ENCODE results near the gene WDR73. TPM values are rescaled to one million over a fixed set of nuclear protein-coding genes. Genes with fewer than 3 reads are reported as not detected.

The WDR73 gene
- total RNA-seq, 1 donor from 2014 or later: 69.8 TPM

GRCh38 chr15:84604826-84605553 lies 49.1 kb downstream of the WDR73 start:
- H3K27ac Mint-ChIP-seq: peak overlapping the region; percentile 76
- no peaks in the 10 kb centered on the region for H3K27me3 Mint-ChIP-seq
- peaks cover 31% of the 10 kb centered on the region for H3K36me3 Mint-ChIP-seq (ENCODE audit: insufficient read depth)
- H3K4me3 Mint-ChIP-seq (ENCODE audit: low read depth): peak overlapping the region; percentile 16
- peaks cover 52% of the 10 kb centered on the region for H3K4me1 Mint-ChIP-seq (ENCODE audit: low read depth)
- TF ChIP-seq CTCF (IDR thresholded peaks at IDR 0.05; ENCODE audit: unreplicated experiment): no peak
- no peak for DNase-seq (ENCODE audit: low spot score, unreplicated experiment)
- no peaks in the 10 kb centered on the region for H3K9me3 Mint-ChIP-seq (ENCODE audit: low read depth)

GRCh38 chr15:84603630-84604379 lies 50.3 kb downstream of the WDR73 start:
- H3K9me3 Mint-ChIP-seq (ENCODE audit: low read depth): no peaks in the 10 kb centered on the region
- H3K27me3 Mint-ChIP-seq: no peaks in the 10 kb centered on the region
- peaks cover 25% of the 10 kb centered on the region for H3K36me3 Mint-ChIP-seq (ENCODE audit: insufficient read depth)
- H3K27ac Mint-ChIP-seq: peak overlapping the region; percentile 8
- DNase-seq (ENCODE audit: low spot score, unreplicated experiment): no peak
- peak overlapping the region; percentile 68 for H3K4me3 Mint-ChIP-seq (ENCODE audit: low read depth)
- TF ChIP-seq CTCF (IDR thresholded peaks at IDR 0.05; ENCODE audit: unreplicated experiment): no peak
- peaks cover 46% of the 10 kb centered on the region for H3K4me1 Mint-ChIP-seq (ENCODE audit: low read depth)

GRCh38 chr15:84601555-84601838 lies 52.6 kb downstream of the WDR73 start:
- H3K36me3 Mint-ChIP-seq (ENCODE audit: insufficient read depth): peaks cover 17% of the 10 kb centered on the region
- H3K9me3 Mint-ChIP-seq (ENCODE audit: low read depth): no peaks in the 10 kb centered on the region
- peak overlapping the region; percentile 97 for H3K27ac Mint-ChIP-seq
- DNase-seq (ENCODE audit: low spot score, unreplicated experiment): no peak
- peaks cover 29% of the 10 kb centered on the region for H3K4me1 Mint-ChIP-seq (ENCODE audit: low read depth)
- no peak for TF ChIP-seq CTCF (IDR thresholded peaks at IDR 0.05; ENCODE audit: unreplicated experiment)
- no peaks in the 10 kb centered on the region for H3K27me3 Mint-ChIP-seq
- peak overlapping the region; percentile 94 for H3K4me3 Mint-ChIP-seq (ENCODE audit: low read depth)

GRCh38 chr15:84600687-84601554 lies 53.2 kb downstream of the WDR73 start, which contains the start of gene ZSCAN2:
Gene ZSCAN2, plus strand, starts transcription at chr15:84601009. Its CDS starts 2,919 bp downstream, at chr15:84603928.
- peak; percentile 94 for DNase-seq (ENCODE audit: low spot score, unreplicated experiment)
- no peaks in the 10 kb centered on the region for H3K9me3 Mint-ChIP-seq (ENCODE audit: low read depth)
- peak within 1 kb of the TSS; percentile 97 for H3K27ac Mint-ChIP-seq
- no peak for TF ChIP-seq CTCF (IDR thresholded peaks at IDR 0.05; ENCODE audit: unreplicated experiment)
- H3K4me3 Mint-ChIP-seq (ENCODE audit: low read depth): peak within 1 kb of the TSS; percentile 94
- H3K27me3 Mint-ChIP-seq: no peaks in the 10 kb centered on the region
- H3K4me1 Mint-ChIP-seq (ENCODE audit: low read depth): peaks cover 24% of the 10 kb centered on the region
- peaks cover 16% of the 10 kb centered on the region for H3K36me3 Mint-ChIP-seq (ENCODE audit: insufficient read depth)

- peak; percentile 26 for DNase-seq (ENCODE audit: low spot score, unreplicated experiment)
- TF ChIP-seq CTCF (IDR thresholded peaks at IDR 0.05; ENCODE audit: unreplicated experiment): no peak
- H3K36me3 Mint-ChIP-seq (ENCODE audit: insufficient read depth): peaks cover 15% of the 10 kb centered on the region
- H3K27ac Mint-ChIP-seq: peak overlapping the region; percentile 97
- no peaks in the 10 kb centered on the region for H3K27me3 Mint-ChIP-seq
- H3K4me1 Mint-ChIP-seq (ENCODE audit: low read depth): peaks cover 18% of the 10 kb centered on the region
- peak overlapping the region; percentile 94 for H3K4me3 Mint-ChIP-seq (ENCODE audit: low read depth)
- H3K9me3 Mint-ChIP-seq (ENCODE audit: low read depth): no peaks in the 10 kb centered on the region
Measured at GRCh38 chr15:84600331-84600686, 53.8 kb downstream of the WDR73 start.
